VCaP (cell line): ENCODE results near the gene KIAA2012.

Experiments
- H3K27ac ChIP-seq: fragments of 450-650 bp; 2 replicates; pipeline ENCODE4 v1.5.1; 2017
- CTCF ChIP-seq: fragments of 450-650 bp; conservative IDR thresholded peaks from 2 replicates; pipeline ENCODE4 v1.5.1; 2017; ENCODE audit warnings: mild to moderate bottlenecking, moderate library complexity

KIAA2012 gene

GRCh38 chr2:202099515-202099914 is 26.5 kb downstream of the KIAA2012 start:
- no peak overlapping the region for H3K27ac ChIP-seq
- TF ChIP-seq CTCF, result no peak

DNA sequence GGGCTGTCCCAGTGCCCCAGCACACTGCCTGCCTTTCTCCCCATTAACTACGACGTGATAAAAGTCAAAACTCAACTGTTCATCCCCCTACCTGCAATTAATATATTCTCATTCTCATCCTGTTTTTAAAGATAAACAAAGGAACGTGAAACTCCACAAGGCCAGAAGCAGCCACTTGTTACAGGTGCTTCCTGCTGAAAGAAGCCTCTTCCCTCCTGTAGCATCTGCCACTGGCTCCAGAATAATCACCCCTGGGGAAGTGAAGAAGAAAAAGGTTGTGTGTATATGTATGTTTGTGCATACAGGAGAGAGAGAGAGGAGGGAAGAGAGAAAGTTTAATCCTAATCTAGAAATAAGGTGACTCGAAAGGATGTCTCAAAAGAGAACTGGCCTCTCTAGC is 27.1 kb downstream of the KIAA2012 start:
- no peak overlapping the region for H3K27ac ChIP-seq

GRCh38 chr2:202101026-202101579 is 28.0 kb downstream of the KIAA2012 start:
- no peak overlapping the region for H3K27ac ChIP-seq

More for the DNA sequence above, 27.1 kb downstream of the KIAA2012 start:
- TF ChIP-seq CTCF, result no peak

DNA sequence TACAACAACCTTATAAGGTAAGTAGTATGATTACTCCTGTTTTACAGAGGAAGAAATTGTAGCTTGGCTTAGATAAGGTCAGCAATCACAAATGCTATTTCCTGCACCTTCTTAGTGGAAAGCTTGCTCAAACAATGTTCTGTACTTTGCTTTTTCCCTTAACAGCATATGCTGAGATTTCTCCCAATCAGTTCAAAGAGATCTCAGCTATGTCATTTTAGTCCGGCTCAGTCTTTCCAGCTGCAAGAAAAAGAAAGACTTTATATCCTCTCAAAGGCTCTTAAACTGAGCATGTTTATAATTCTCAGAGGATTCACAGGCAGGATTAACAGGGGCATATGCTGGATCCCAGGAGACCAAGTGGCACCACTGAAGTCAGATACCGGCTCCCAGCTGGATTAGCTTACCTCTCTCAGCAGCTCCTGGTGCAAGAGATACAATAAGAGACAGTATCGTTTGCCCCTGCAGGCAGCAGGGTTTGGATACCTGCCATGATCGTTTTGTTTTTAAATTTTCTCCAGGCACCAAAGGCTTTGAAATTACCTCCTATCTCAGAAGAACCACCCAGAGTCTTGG is 29.5 kb downstream of the KIAA2012 start:
- no peak overlapping the region for H3K27ac ChIP-seq
- no peak for TF ChIP-seq CTCF

More at GRCh38 chr2:202101026-202101579, 28.0 kb downstream of the KIAA2012 start:
- no peak for TF ChIP-seq CTCF

DNA sequence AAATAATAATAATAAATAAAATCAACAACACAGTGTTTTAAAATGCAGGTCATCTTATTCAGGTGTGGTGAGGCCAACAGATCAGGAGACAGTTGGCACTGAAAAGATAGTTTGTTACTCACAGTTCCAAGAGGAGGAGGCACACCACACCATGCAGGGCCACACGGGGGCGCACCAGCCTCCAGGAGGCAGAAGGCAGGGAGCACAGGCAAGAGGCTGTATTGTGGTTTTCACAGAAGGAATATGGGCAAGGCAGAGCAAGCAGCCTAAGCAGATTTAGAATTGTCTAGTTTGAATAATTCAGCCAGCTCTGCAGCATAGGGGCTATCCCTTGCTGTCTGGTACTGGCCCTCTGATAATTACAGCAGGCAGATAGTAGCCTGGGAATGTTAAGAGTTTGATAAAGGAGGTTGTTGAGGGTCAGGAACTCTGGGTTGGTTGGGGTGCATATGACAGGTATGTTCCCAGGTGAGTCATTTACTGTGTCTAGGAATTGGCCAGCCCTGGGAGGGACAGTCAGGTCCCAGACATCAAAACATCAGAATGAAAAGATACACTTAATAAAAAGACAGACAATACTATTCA is 31.3 kb downstream of the KIAA2012 start:
- no peak overlapping the region for H3K27ac ChIP-seq
- TF ChIP-seq CTCF, result peak; percentile 73

DNA sequence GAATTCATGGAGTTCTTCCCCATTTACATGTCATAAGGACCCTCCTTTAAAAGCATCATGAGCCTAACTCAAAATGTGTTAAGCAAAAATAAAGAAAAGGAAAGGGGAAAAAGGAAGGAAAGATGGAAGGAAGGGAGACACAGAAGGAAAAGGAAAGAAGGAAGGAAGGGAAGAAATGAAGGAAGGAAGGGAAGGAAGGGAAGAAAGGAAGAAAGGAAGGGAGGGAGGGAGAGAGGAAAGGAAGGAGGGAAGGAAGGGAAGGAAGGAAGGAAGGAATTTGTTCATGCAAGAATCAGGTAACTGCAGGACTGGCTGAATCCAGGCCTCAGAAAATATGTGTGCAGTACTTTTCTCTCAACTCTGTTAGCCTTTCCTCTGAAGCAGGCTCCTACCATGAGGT is 32.0 kb downstream of the KIAA2012 start:
- no peak overlapping the region for H3K27ac ChIP-seq
- no peak for TF ChIP-seq CTCF

GRCh38 chr2:202108345-202108744 is 35.3 kb downstream of the KIAA2012 start:
- H3K27ac ChIP-seq, result no peak overlapping the region
- TF ChIP-seq CTCF, result no peak
